Right lobe of liver (tissue), 6 donors: ENCODE measurements around the gene ARHGAP42. TPM values are rescaled to one million over a fixed set of nuclear protein-coding genes. Genes with fewer than 3 reads are reported as not detected.
A peak's percentile ranks its signal among the peaks of the same experiment; 100 is the strongest.

Source experiments
- ATAC-seq, 4 donors: fragments of 200-7000 bp; cut with Tn5 transposase; one replicate each; pipeline ENCODE4 v1.9.1; 2020; ENCODE audit warnings: mild to moderate bottlenecking in 4 of 4, moderate library complexity in 4 of 4
- DNase-seq, 3 donors: peaks; one replicate each; pipeline ENCODE4 v3.0.0-alpha.2; 2020
- H3K27ac ChIP-seq, 3 donors: fragments of 200-600 bp; one replicate each; pipeline ENCODE4 v1.8.0; 2022
- H3K27me3 ChIP-seq, 2 donors: fragments of 200-600 bp; one replicate each; pipeline ENCODE4 v1.8.0; 2022
- H3K36me3 ChIP-seq, 4 donors: fragments of 200-600 bp; sonication (generic) in 1 of 4; one replicate each; pipeline versions ENCODE4 v1.5.1 to v1.8.0; 2017 to 2022; ENCODE audit warnings: control low read depth in 1 of 4
- H3K4me1 ChIP-seq, 4 donors: fragments of 200-600 bp; sonication (generic) in 1 of 4; one replicate each; pipeline versions ENCODE4 v1.5.1 to v1.8.0; 2017 to 2022; ENCODE audit warnings: control low read depth in 1 of 4
- H3K4me3 ChIP-seq, 3 donors: fragments of 200-600 bp; one replicate each; pipeline ENCODE4 v1.8.0; 2022
- H3K9me3 ChIP-seq, 4 donors: fragments of 200-600 bp; sonication (generic) in 1 of 4; one replicate each; pipeline versions ENCODE4 v1.5.1 to v1.8.0; 2017 to 2022; ENCODE audit warnings: control low read depth in 1 of 4
- POLR2A ChIP-seq: fragments of 450-650 bp; IDR thresholded peaks from one replicate; pipeline ENCODE4 v1.6.1; 2017; ENCODE audit warnings: antibody characterized with exemption, mild to moderate bottlenecking
- WGBS: methylation state at CpG from one replicate; pipeline ENCODE4 v1.1.6; 2018; ENCODE audit warnings: low coverage, low lambda C conversion rate; ENCODE audit not compliant: insufficient coverage; ENCODE audit errors: missing lambda C conversion rate; 5-methylcytosine and 5-hydroxymethylcytosine counted together
- intact Hi-C, 2 donors: fragments of 100-400 bp; cut with DNase I; formaldehyde crosslinking; loops; one replicate each; pipeline versions ENCODE4 v1.11.2 to v1.14.1; 2022
- total RNA-seq, 6 experiments: library from RNA; depleted of rRNA in 2 of 6; stranded (reverse); fragments of >200 nt in 2 of 6; fragmentation: NEBNext Ultra II Directional in 3 of 6; extraction: Animal tissue kit (Norgen Biotek cat#: 25700) in 3 of 6; gene quantifications; one replicate each; pipeline versions ENCODE4 v1.1.0 to v1.2.4, GENCODE V29; 2016 to 2023
- TF ChIP-seq, protein P1 (sequence below), 4 donors: fragments of 200-600 bp in 3 of 4; fragments of 450-650 bp in 1 of 4; IDR thresholded peaks; one replicate each; pipeline versions ENCODE4 v1.5.1 to v1.8.0; 2016 to 2022; ENCODE audit warnings: antibody characterized with exemption in 4 of 4, mild to moderate bottlenecking in 2 of 4
- donor health status: DM: no; HTN: yes; CAD: no.
- donor health status: DM: no; HTN: no; CAD: no.
- donor health status: DM: no; HTN: no; CAD: no.
- donor health status: DM: no; HTN: yes; CAD: no.
- donor health status: DM: no; HTN: yes; CAD: no.

ARHGAP42 gene
- total RNA-seq, 6 experiments from 2014 or later, result 8.7 to 15.8 (median 13.1) TPM

DNA sequence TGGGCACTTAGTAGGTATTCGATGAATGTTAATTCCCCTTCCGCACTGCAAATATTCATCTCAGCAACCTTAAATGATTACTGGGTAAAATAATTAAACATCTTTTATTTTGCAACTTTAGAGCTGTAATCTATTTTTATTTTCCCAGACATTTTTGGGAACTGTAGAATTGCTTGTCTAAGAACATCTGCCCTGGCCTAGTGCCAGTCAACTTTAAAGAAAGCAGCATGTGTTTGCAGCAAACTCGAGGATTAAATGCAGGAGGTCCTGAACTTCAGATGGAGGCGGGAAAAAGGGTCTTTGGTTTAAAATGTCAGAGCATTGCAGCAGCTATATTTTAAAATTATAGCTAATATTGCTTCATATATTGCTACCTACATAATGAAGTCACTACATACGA, 252.5 kb downstream of the ARHGAP42 start:
- H3K36me3 ChIP-seq, result no peaks in the 10 kb centered on the region
- H3K27me3 ChIP-seq, result no peaks in the 10 kb centered on the region
- no peaks in the 10 kb centered on the region for H3K4me1 ChIP-seq
- H3K27ac ChIP-seq, result no peak overlapping the region
- DNase-seq, result no peak
- no peak for ATAC-seq
- H3K9me3 ChIP-seq, result no peaks in the 10 kb centered on the region
- TF ChIP-seq POLR2A, result no peak
- WGBS, result 64% methylated on average over 5 of the region's 5 CpGs
- intact Hi-C loops, result no loop called here
- no peak overlapping the region for H3K4me3 ChIP-seq

DNA sequence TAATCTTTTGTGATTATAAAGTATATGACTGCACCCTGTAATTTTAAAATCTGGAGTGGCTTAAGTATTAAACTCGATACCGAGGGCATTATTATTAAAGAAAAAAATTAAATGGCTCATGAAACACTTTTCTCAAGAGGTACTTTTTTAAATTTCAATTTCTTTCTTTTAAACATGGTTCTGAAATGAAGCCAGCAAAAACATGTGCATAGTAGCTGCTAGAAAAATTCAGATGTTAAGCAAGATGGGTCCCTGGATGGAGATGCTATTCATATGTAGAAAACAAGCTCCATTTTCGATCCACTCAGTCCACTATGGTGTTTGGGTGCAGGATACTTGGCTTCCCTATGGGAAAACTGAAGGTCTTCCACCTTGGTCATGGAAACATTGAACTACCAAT, 253.0 kb downstream of the ARHGAP42 start:
- no peaks in the 10 kb centered on the region for H3K9me3 ChIP-seq
- no peak overlapping the region for H3K4me3 ChIP-seq
- intact Hi-C loops, result no loop called here
- TF ChIP-seq POLR2A, result no peak
- TF ChIP-seq, protein P1, sequence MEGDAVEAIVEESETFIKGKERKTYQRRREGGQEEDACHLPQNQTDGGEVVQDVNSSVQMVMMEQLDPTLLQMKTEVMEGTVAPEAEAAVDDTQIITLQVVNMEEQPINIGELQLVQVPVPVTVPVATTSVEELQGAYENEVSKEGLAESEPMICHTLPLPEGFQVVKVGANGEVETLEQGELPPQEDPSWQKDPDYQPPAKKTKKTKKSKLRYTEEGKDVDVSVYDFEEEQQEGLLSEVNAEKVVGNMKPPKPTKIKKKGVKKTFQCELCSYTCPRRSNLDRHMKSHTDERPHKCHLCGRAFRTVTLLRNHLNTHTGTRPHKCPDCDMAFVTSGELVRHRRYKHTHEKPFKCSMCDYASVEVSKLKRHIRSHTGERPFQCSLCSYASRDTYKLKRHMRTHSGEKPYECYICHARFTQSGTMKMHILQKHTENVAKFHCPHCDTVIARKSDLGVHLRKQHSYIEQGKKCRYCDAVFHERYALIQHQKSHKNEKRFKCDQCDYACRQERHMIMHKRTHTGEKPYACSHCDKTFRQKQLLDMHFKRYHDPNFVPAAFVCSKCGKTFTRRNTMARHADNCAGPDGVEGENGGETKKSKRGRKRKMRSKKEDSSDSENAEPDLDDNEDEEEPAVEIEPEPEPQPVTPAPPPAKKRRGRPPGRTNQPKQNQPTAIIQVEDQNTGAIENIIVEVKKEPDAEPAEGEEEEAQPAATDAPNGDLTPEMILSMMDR (IDR thresholded peaks at IDR 0.05), result no peak
- DNase-seq, result no peak
- no peak for ATAC-seq
- H3K27me3 ChIP-seq, result no peaks in the 10 kb centered on the region
- H3K27ac ChIP-seq, result no peak overlapping the region
- WGBS, result 85% methylated on average over 3 of the region's 3 CpGs
- H3K36me3 ChIP-seq, result no peaks in the 10 kb centered on the region
- no peaks in the 10 kb centered on the region for H3K4me1 ChIP-seq

DNA sequence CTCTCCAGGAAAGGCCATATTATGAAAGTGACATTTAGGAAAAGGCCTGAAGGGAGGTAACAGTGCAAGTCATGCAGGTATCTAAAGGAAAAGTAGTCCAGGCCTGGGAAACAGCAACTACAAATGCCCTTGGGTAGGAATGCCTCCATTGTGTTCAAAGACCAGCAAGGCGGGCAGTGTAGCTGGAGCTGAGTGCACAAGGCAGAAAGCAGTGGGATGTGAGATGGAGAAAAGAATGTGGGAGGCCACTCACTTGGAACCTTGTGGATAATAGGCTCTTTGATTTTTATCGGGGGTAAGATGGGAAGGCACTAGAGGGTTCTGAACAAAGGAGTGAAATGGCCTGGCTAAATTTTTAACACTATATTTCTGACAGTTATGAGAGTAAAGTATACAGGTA, 253.9 kb downstream of the ARHGAP42 start:
- no peak for DNase-seq
- H3K36me3 ChIP-seq, result no peaks in the 10 kb centered on the region
- H3K4me1 ChIP-seq, result no peaks in the 10 kb centered on the region
- intact Hi-C loops, result no loop called here
- H3K9me3 ChIP-seq, result no peaks in the 10 kb centered on the region
- no peak overlapping the region for H3K27ac ChIP-seq
- no peak for ATAC-seq
- WGBS, result 95% methylated on average over 2 of the region's 2 CpGs
- no peak overlapping the region for H3K4me3 ChIP-seq
- no peaks in the 10 kb centered on the region for H3K27me3 ChIP-seq
- TF ChIP-seq, protein P1 (IDR thresholded peaks at IDR 0.05), result no peak
- TF ChIP-seq POLR2A, result no peak

DNA sequence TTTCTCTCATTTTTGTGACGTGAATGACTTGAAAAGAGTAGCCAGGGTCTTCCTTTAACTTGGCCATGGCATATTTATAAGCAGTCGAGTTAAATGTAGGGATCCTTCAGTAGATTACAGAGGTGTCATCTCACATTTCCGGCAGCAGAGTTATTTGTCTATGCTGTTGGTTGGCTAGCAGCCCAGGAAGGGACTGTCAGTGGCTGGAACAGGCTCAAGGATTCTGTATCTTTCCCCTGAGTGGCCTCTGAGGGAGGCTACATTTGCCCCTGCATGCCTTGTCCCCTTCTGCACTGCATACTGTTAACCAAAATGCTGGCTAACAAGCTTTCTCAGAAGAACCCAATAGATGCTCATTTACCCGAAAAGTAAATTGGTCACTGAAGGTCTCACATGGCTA, 254.9 kb downstream of the ARHGAP42 start:
- Histone ChIP-seq H3K27ac (no peak overlapping the region), H3K36me3 (no peaks in the 10 kb centered on the region), H3K4me1 (no peaks in the 10 kb centered on the region), H3K27me3 (no peaks in the 10 kb centered on the region), H3K9me3 (no peaks in the 10 kb centered on the region), H3K4me3 (no peak overlapping the region)
- 23% methylated on average over 4 of the region's 4 CpGs for WGBS
- intact Hi-C loops, result no loop called here
- TF ChIP-seq POLR2A, result no peak
- TF ChIP-seq, protein P1 (IDR thresholded peaks at IDR 0.05), result no peak
- ATAC-seq, result peak; percentile 75 to 98 (median 86)
- DNase-seq, result peak in 2 of 3 donors; percentile 44 to 54

DNA sequence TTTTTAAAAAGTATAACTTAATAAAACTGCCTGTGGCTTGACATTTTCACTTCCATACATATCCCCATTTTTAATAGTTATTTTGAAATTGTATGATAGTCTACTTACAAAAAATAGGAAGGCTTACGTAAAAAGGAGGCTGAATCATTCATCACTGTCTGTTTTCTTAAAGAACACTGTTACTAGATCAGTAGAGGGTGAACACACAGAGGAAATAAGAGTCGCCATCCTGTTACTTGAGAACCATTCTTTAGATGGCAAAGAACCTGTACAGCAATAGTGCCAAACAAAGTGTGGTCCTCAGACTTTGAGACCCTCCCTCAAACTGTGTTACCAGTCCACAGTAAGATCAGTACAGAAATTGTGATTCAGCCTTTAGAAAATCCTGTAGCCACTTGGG, 261.8 kb downstream of the ARHGAP42 start:
- H3K36me3 ChIP-seq, result no peaks in the 10 kb centered on the region
- no peak overlapping the region for H3K4me3 ChIP-seq
- ATAC-seq (no peak), DNase-seq (no peak)
- H3K27ac ChIP-seq, result no peak overlapping the region
- H3K4me1 ChIP-seq, result no peaks in the 10 kb centered on the region
- TF ChIP-seq, protein P1 (IDR thresholded peaks at IDR 0.05), result no peak
- no peak for TF ChIP-seq POLR2A
- H3K9me3 ChIP-seq, result no peaks in the 10 kb centered on the region
- intact Hi-C loops, result no loop called here
- no peaks in the 10 kb centered on the region for H3K27me3 ChIP-seq
- WGBS, result 89% methylated on average over 2 of the region's 2 CpGs
